PFSK-1 (cell line): ENCODE measurements around the gene PEF1.

Source experiments
- POLR2AphosphoS5 ChIP-seq: IDR thresholded peaks from 2 replicates; pipeline ENCODE4 v1.6.1; 2012; ENCODE audit warnings: low read depth, mild to moderate bottlenecking, control low read depth, low read length, moderate library complexity
- TAF1 ChIP-seq: IDR thresholded peaks from 2 replicates; pipeline ENCODE4 v1.6.1; 2012; ENCODE audit warnings: low read length, control low read depth, borderline replicate concordance; ENCODE audit not compliant: insufficient read depth

GRCh38 chr1:31605908-31606427, 38.7 kb downstream of the PEF1 start:
- TF ChIP-seq POLR2AphosphoS5: no peak
- TF ChIP-seq TAF1: no peak
